WTC11 (cell line): ENCODE data around the gene SLC38A8. TPM values are rescaled to one million over a fixed set of nuclear protein-coding genes. Genes with fewer than 3 reads are reported as not detected.

ENCODE experiments used
- ATAC-seq: fragments of 200-7000 bp; cut with Tn5 transposase; 2 replicates; pipeline ENCODE4 v1.10.0; 2021; ENCODE audit warnings: mild to moderate bottlenecking, moderate library complexity
- CTCF ChIA-PET: fragments of 300-600 bp; sonication (Branson Sonifier 250); formaldehyde crosslinking; loops from one replicate; lab custom pipeline; 2021; ENCODE audit warnings: antibody characterized with exemption; lab: Charles Lee
- POLR2A ChIA-PET: fragments of 350-600 bp; sonication (Branson Sonifier 250); formaldehyde crosslinking; loops from one replicate; lab custom pipeline; 2021; ENCODE audit warnings: antibody characterized with exemption; lab: Charles Lee
- DNase-seq: peaks from one replicate; pipeline ENCODE4 v3.0.0; 2021; ENCODE audit warnings: low spot score
- H3K27ac Mint-ChIP-seq: 2 replicates; pipeline ENCODE4 v1.8.0; 2021; ENCODE audit warnings: mixed read lengths
- H3K27me3 Mint-ChIP-seq: 2 replicates; pipeline ENCODE4 v1.8.0; 2021; ENCODE audit warnings: low read depth, mild to moderate bottlenecking, moderate library complexity, mixed read lengths
- H3K36me3 Mint-ChIP-seq: 2 replicates; pipeline ENCODE4 v1.8.0; 2021; ENCODE audit warnings: mixed read lengths
- H3K4me1 Mint-ChIP-seq: 2 replicates; pipeline ENCODE4 v1.8.0; 2022; ENCODE audit warnings: mixed read lengths
- H3K4me3 Mint-ChIP-seq: 2 replicates; pipeline ENCODE4 v1.8.0; 2021; ENCODE audit warnings: mild to moderate bottlenecking, moderate library complexity, mixed read lengths
- H3K9me3 Mint-ChIP-seq: 2 replicates; pipeline ENCODE4 v1.8.0; 2021; ENCODE audit warnings: mixed read lengths
- ATF2 ChIP-seq: sonication (generic); formaldehyde crosslinking; IDR thresholded peaks from 2 replicates; pipeline ENCODE4 v1.8.1; 2022; ENCODE audit warnings: low read depth, missing genetic modification reagents, borderline replicate concordance
- FOXK1 ChIP-seq: sonication (generic); formaldehyde crosslinking; IDR thresholded peaks from 2 replicates; pipeline ENCODE4 v1.8.0; 2022; ENCODE audit warnings: mild to moderate bottlenecking, moderate library complexity, missing genetic modification reagents
- GABPB1 ChIP-seq: sonication (generic); formaldehyde crosslinking; IDR thresholded peaks from 2 replicates; pipeline ENCODE4 v1.8.1; 2023; ENCODE audit warnings: mild to moderate bottlenecking, missing genetic modification reagents
- HMGA2 ChIP-seq: fragments of 250-450 bp; sonication (Bioruptor Pico); IDR thresholded peaks from 2 replicates; pipeline ENCODE4 v1.4.0; 2021; ENCODE audit warnings: mild to moderate bottlenecking, moderate library complexity
- JAZF1 ChIP-seq: fragments of 250-450 bp; sonication (Bioruptor Pico); IDR thresholded peaks from 2 replicates; pipeline ENCODE4 v1.9.0; 2021; ENCODE audit warnings: moderate library complexity, mild to moderate bottlenecking, inconsistent platforms
- KAT7 ChIP-seq: sonication (generic); formaldehyde crosslinking; IDR thresholded peaks from 2 replicates; pipeline ENCODE4 v1.8.1; 2023; ENCODE audit warnings: missing genetic modification reagents, mild to moderate bottlenecking, borderline replicate concordance
- MXD4 ChIP-seq: fragments of 250-450 bp; sonication (Bioruptor Pico); IDR thresholded peaks from 2 replicates; pipeline ENCODE4 v1.8.0; 2021; ENCODE audit warnings: mild to moderate bottlenecking, moderate library complexity, borderline replicate concordance
- NFE2L1 ChIP-seq: sonication (generic); formaldehyde crosslinking; IDR thresholded peaks from 2 replicates; pipeline ENCODE4 v1.8.1; 2023; ENCODE audit warnings: missing genetic modification reagents
- NR1H2 ChIP-seq: sonication (generic); formaldehyde crosslinking; IDR thresholded peaks from 2 replicates; pipeline ENCODE4 v1.9.0; 2021; ENCODE audit warnings: mild to moderate bottlenecking, moderate library complexity, missing genetic modification reagents
- SP1 ChIP-seq: sonication (generic); formaldehyde crosslinking; conservative IDR thresholded peaks from 2 replicates; pipeline ENCODE4 v1.8.1; 2022; ENCODE audit warnings: missing genetic modification reagents
- USF2 ChIP-seq: sonication (generic); formaldehyde crosslinking; IDR thresholded peaks from 2 replicates; pipeline ENCODE4 v1.8.1; 2023; ENCODE audit warnings: mild to moderate bottlenecking, missing genetic modification reagents, moderate library complexity
- ZMAT4 ChIP-seq: fragments of 250-450 bp; sonication (Bioruptor Pico); IDR thresholded peaks from 2 replicates; pipeline ENCODE4 v1.9.0; 2021; ENCODE audit warnings: mild to moderate bottlenecking
- ZNF121 ChIP-seq: sonication (generic); formaldehyde crosslinking; IDR thresholded peaks from 2 replicates; pipeline ENCODE4 v1.8.0; 2023; ENCODE audit warnings: missing genetic modification reagents
- total RNA-seq: library from RNA; stranded (reverse); gene quantifications from 3 replicates; pipeline ENCODE4 v1.2.3, GENCODE V29; 2021
- TF ChIP-seq, protein P1 (sequence below): sonication (generic); formaldehyde crosslinking; IDR thresholded peaks from 2 replicates; pipeline ENCODE4 v1.8.0; 2022; ENCODE audit warnings: mild to moderate bottlenecking, missing genetic modification reagents
- TF ChIP-seq, protein P2 (sequence below): sonication (generic); formaldehyde crosslinking; IDR thresholded peaks from 2 replicates; pipeline ENCODE4 v1.8.1; 2023; ENCODE audit warnings: mild to moderate bottlenecking, missing genetic modification reagents, moderate library complexity
- TF ChIP-seq, protein P3 (sequence below): sonication (generic); formaldehyde crosslinking; conservative IDR thresholded peaks from 2 replicates; pipeline ENCODE4 v1.8.1; 2022; ENCODE audit warnings: mild to moderate bottlenecking, missing genetic modification reagents

Gene SLC38A8
- total RNA-seq, 1 experiment from 2014 or later = not detected

GRCh38 chr16:84015399-84015798 is 27.2 kb downstream of the SLC38A8 start:
- Mint-ChIP-seq H3K36me3 (no peaks in the 10 kb centered on the region), H3K27me3 (peaks cover 9% of the 10 kb centered on the region; the same call in 1 of the 2 replicates)

GRCh38 chr16:84014570-84015327 is 27.8 kb downstream of the SLC38A8 start:
- ChIA-PET CTCF (interaction anchor here (0.7 to 2.4 kb wide), 29 partner anchors 13 to 294 kb away, joined by 3 to 28 read pairs (median 5); partner anchors contain the start of genes DNAAF1, HSDL1, MBTPS1 and SLC38A8), POLR2A (interaction anchor here (0.7 to 1.8 kb wide), 3 partner anchors 19 to 102 kb away, joined by 3 to 10 read pairs (median 5); partner anchors contain the start of gene MBTPS1)
- H3K36me3 Mint-ChIP-seq = no peaks in the 10 kb centered on the region
- TF ChIP-seq HMGA2 (CRISPR knock-in tag) (no peak), ZNF121 (no peak), USF2 (CRISPR knock-in tag) (peak; percentile 42), NFE2L1 (CRISPR knock-in tag) (no peak), SP1 (CRISPR knock-in tag) (no peak; the same call in 1 of the 2 replicates), GABPB1 (CRISPR knock-in tag) (no peak), ATF2 (CRISPR knock-in tag) (no peak), ZMAT4 (CRISPR knock-in tag) (no peak), FOXK1 (CRISPR knock-in tag) (no peak), NR1H2 (no peak), JAZF1 (CRISPR knock-in tag) (no peak), KAT7 (CRISPR knock-in tag) (no peak)
- TF ChIP-seq, protein P1, sequence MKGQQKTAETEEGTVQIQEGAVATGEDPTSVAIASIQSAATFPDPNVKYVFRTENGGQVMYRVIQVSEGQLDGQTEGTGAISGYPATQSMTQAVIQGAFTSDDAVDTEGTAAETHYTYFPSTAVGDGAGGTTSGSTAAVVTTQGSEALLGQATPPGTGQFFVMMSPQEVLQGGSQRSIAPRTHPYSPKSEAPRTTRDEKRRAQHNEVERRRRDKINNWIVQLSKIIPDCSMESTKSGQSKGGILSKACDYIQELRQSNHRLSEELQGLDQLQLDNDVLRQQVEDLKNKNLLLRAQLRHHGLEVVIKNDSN (CRISPR knock-in tag) = 0 out of 2 replicates have a peak, but pooled peaks have one; percentile 35
- TF ChIP-seq, protein P2, sequence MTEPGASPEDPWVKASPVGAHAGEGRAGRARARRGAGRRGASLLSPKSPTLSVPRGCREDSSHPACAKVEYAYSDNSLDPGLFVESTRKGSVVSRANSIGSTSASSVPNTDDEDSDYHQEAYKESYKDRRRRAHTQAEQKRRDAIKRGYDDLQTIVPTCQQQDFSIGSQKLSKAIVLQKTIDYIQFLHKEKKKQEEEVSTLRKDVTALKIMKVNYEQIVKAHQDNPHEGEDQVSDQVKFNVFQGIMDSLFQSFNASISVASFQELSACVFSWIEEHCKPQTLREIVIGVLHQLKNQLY = no peak
- no peaks in the 10 kb centered on the region for H3K9me3 Mint-ChIP-seq
- 0 out of 2 replicates have a peak overlapping the region, but pooled peaks have one; percentile 48 for H3K27ac Mint-ChIP-seq
- peaks cover 6% of the 10 kb centered on the region for H3K4me1 Mint-ChIP-seq
- ATAC-seq = no peak
- no peak for DNase-seq
- H3K27me3 Mint-ChIP-seq = peaks cover 9% of the 10 kb centered on the region; the same call in 1 of the 2 replicates
- H3K4me3 Mint-ChIP-seq = peak overlapping the region; percentile 56

More at GRCh38 chr16:84015399-84015798, 27.2 kb downstream of the SLC38A8 start:
- Mint-ChIP-seq H3K27ac (no peak overlapping the region), H3K9me3 (no peaks in the 10 kb centered on the region), H3K4me1 (peaks cover 6% of the 10 kb centered on the region), H3K4me3 (no peak overlapping the region)
- ChIA-PET CTCF (no interaction called here), POLR2A (no interaction called here)
- no peak for ATAC-seq
- no peak for DNase-seq
- TF ChIP-seq, protein P3, sequence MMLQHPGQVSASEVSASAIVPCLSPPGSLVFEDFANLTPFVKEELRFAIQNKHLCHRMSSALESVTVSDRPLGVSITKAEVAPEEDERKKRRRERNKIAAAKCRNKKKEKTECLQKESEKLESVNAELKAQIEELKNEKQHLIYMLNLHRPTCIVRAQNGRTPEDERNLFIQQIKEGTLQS = no peak
- TF ChIP-seq MXD4 (CRISPR knock-in tag) = no peak
